GM19372 (cell line): ENCODE results near the gene RETREG1.
"Not testable (repeated sequence)": the region's sequence is repeated elsewhere in the genome, so short reads cannot be mapped to it uniquely, and the experiment has no call there.

Experiments
- ATAC-seq: cut with Tn5 transposase; IDR thresholded peaks from one replicate; pipeline ENCODE4 v1.9.1; 2021; ENCODE audit warnings: mild to moderate bottlenecking, low read depth, moderate library complexity; ENCODE audit not compliant: unreplicated experiment

RETREG1 gene

GRCh38 chr5:16617274-16617968, 624 bp upstream of the RETREG1 start:
- ATAC-seq: no peak

- ATAC-seq: no peak
Measured at GRCh38 chr5:16615741-16616535, 859 bp downstream of the RETREG1 start.

- no peak for ATAC-seq
Measured at GRCh38 chr5:16612007-16612406, 4.8 kb downstream of the RETREG1 start.

- not testable (repeated sequence) for ATAC-seq
Measured at GRCh38 chr5:16610896-16611295, 5.9 kb downstream of the RETREG1 start.

GRCh38 chr5:16609412-16609811, 7.4 kb downstream of the RETREG1 start:
- no peak for ATAC-seq

GRCh38 chr5:16606628-16607027, 10.2 kb downstream of the RETREG1 start:
- no peak for ATAC-seq

- no peak for ATAC-seq
Measured at GRCh38 chr5:16603701-16604100, 13.1 kb downstream of the RETREG1 start.

GRCh38 chr5:16603295-16603694, 13.5 kb downstream of the RETREG1 start:
- ATAC-seq: no peak

- ATAC-seq: no peak
Measured at GRCh38 chr5:16602182-16602581, 14.6 kb downstream of the RETREG1 start.

- no peak for ATAC-seq
Measured at GRCh38 chr5:16600946-16601345, 15.9 kb downstream of the RETREG1 start.

GRCh38 chr5:16600397-16600796, 16.4 kb downstream of the RETREG1 start:
- ATAC-seq: no peak

GRCh38 chr5:16597946-16598694, 18.7 kb downstream of the RETREG1 start:
- no peak for ATAC-seq

GRCh38 chr5:16596581-16596940, 20.2 kb downstream of the RETREG1 start:
- ATAC-seq: no peak

- no peak for ATAC-seq
Measured at GRCh38 chr5:16595881-16596580, 20.8 kb downstream of the RETREG1 start.

GRCh38 chr5:16593628-16594027, 23.2 kb downstream of the RETREG1 start:
- no peak for ATAC-seq

- ATAC-seq: no peak
Measured at GRCh38 chr5:16593013-16593412, 23.8 kb downstream of the RETREG1 start.

GRCh38 chr5:16592255-16592654, 24.5 kb downstream of the RETREG1 start:
- ATAC-seq: no peak

- ATAC-seq: no peak
Measured at GRCh38 chr5:16590685-16591084, 26.1 kb downstream of the RETREG1 start.

- ATAC-seq: no peak
Measured at GRCh38 chr5:16589658-16590057, 27.1 kb downstream of the RETREG1 start.

GRCh38 chr5:16588434-16589214, 28.2 kb downstream of the RETREG1 start:
- ATAC-seq: no peak
